Heart right ventricle (tissue), 16 donors: ENCODE data around the gene AGFG1. TPM values are rescaled to one million over a fixed set of nuclear protein-coding genes. Genes with fewer than 3 reads are reported as not detected.
"Not testable (repeated sequence)": the region's sequence is repeated elsewhere in the genome, so short reads cannot be mapped to it uniquely, and the experiment has no call there.

ENCODE experiments used
- ATAC-seq, 8 donors: fragments of 200-7000 bp; cut with Tn5 transposase; one replicate each; pipeline ENCODE4 v1.9.1; 2020; ENCODE audit warnings: mild to moderate bottlenecking in 8 of 8, moderate library complexity in 8 of 8, moderate number of reproducible peaks in 1 of 8
- DNase-seq, 2 donors: peaks; one replicate each; pipeline ENCODE4 v3.0.0-alpha.2; 2020
- H3K27ac ChIP-seq, 10 donors: fragments of 200-600 bp; sonication (generic) in 2 of 10; one replicate each; pipeline versions ENCODE4 v1.5.0 to v1.8.0; 2020 to 2022; ENCODE audit warnings: mild to moderate bottlenecking in 3 of 10
- H3K27me3 ChIP-seq, 7 donors: fragments of 200-600 bp; one replicate each; pipeline ENCODE4 v1.8.0; 2021 to 2022; ENCODE audit warnings: mild to moderate bottlenecking in 2 of 7
- H3K36me3 ChIP-seq, 9 donors: fragments of 200-600 bp; sonication (generic) in 1 of 9; one replicate each; pipeline versions ENCODE4 v1.5.0 to v1.8.0; 2020 to 2022; ENCODE audit warnings: mild to moderate bottlenecking in 2 of 9
- H3K4me1 ChIP-seq, 9 donors: fragments of 200-600 bp; sonication (generic) in 1 of 9; one replicate each; pipeline versions ENCODE4 v1.5.0 to v1.8.0; 2020 to 2022; ENCODE audit warnings: mild to moderate bottlenecking in 4 of 9
- H3K4me3 ChIP-seq, 10 donors: fragments of 200-600 bp; sonication (generic) in 2 of 10; one replicate each; pipeline versions ENCODE4 v1.5.0 to v1.8.0; 2020 to 2022; ENCODE audit warnings: mild to moderate bottlenecking in 7 of 10, moderate library complexity in 2 of 10
- H3K9me3 ChIP-seq, 11 donors: fragments of 200-600 bp in 10 of 11; sonication (generic) in 2 of 11; one replicate each; pipeline versions ENCODE4 v1.5.0 to v1.8.0; 2013 to 2022; ENCODE audit warnings: mild to moderate bottlenecking in 2 of 11, control low read depth in 1 of 11, moderate library complexity in 1 of 11
- WGBS, 2 donors: extraction: QIAGEN DNeasy Blood & Tissue Kit; methylation state at CpG; one replicate each; pipeline ENCODE4 v1.1.7; 2013; ENCODE audit warnings: inconsistent platforms in 1 of 2; 5-methylcytosine and 5-hydroxymethylcytosine counted together
- intact Hi-C, 10 donors: fragments of 100-400 bp; cut with DNase I; formaldehyde crosslinking; loops; one replicate each; pipeline versions ENCODE4 v1.11.1 to v1.14.2; 2022
- polyA plus RNA-seq, 2 donors: library from polyadenylated mRNA; stranded (reverse); fragments of 200-250 nt; gene quantifications; one replicate each; pipeline ENCODE4 v1.2.3, GENCODE V29; 2013
- total RNA-seq, 10 donors: library from RNA; stranded (reverse); fragmentation: NEBNext Ultra II Directional in 3 of 10; extraction: Animal tissue kit (Norgen Biotek cat#: 25700) in 3 of 10; gene quantifications; one replicate each; pipeline versions ENCODE4 v1.2.1 to v1.2.4, GENCODE V29; 2021 to 2023
- TF ChIP-seq, protein P1 (sequence below), 9 donors: fragments of 200-600 bp; sonication (generic) in 2 of 9; IDR thresholded peaks; one replicate each; pipeline versions ENCODE4 v1.5.0 to v1.8.0; 2021 to 2022; ENCODE audit warnings: antibody characterized with exemption in 9 of 9, mild to moderate bottlenecking in 5 of 9, moderate library complexity in 1 of 9
- donor health status: Arrhythmogenic right ventricular cardiomyopathy.
- donor health status: ischemic (EF 13 %, LVEDD 7.1; RV severe dilation, severe dysfunction).
- donor health status: healthy with polysubstance abuse.
- donor health status: DM: no; HTN: yes; CAD: no.
- donor health status: DM: no; HTN: no; CAD: no.
- donor health status: ischemic (EF 25% LVEDD 6.9; RV normal size, moderate dysfunction).
- donor health status: ischemic (EF 25% LVEDD 5.7; RV mildly dilated, moderate dysfunction).
- donor health status: healthy.
- donor health status: DM: yes; HTN: yes; CAD: no.
- donor health status: Ischemic cardiomyopathy.
- donor health status: ischemic (EF 35%, LVEDD 5.7; RV mildly dilated, moderate dysfunction).
- donor health status: nonischemic (EF 11% LVEDD 7.7; RV severe dilation, severe dysfunction).
- donor health status: DM: yes; HTN: yes; CAD: no.
- donor health status: PGD.
- donor health status: ischemic (EF 29% LVEDD 5.4; RV normal size, mild dysfunction).
- donor health status: nonischemic (EF 23%, LVEDD 6.1; RV moderate dilation, normal function).

The AGFG1 gene
- total and polyA plus RNA-seq, 12 donors = 14.1 to 77.9 (median 57.5) TPM

DNA sequence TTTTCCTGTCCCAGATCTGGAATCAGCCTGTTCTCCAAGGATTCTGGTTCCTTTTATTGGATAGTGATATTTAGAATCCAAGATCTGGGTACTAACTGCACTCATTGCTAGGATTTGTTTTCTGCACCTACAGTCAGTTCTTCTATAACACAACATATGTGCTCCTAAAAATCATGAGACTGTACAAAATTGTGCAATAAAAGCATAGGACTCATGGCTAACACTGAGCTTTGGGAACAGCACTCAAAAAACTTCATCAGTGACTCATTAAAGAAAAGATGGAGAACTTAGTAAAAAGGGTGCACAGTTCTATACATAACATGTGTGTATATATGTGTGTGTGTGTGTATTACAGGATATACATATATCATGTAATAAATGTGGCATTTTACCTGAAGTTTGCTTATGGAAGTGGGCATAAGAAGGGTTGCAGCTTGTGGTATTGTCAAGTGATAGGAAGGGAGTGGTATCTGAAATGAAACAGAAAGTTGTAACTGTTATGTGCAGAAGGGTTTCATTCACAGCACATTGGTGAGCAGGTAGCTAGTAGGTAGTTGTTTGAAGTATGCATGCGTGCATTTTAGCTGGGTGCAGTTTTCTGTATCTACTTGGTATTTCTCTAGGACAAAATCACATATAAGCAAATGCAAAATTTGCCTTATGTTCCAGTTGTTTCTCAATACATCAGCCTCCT, 120.9 kb downstream of the AGFG1 start:
- WGBS, 2 donors = 91 to 96% methylated on average over 1 of the region's 1 CpG
- Histone ChIP-seq H3K9me3 (peaks cover 0 to 14% (median 3%) of the 10 kb centered on the region in 11 donors), H3K4me3 (no peak overlapping the region), H3K27ac (no peak overlapping the region), H3K36me3 (no peaks in the 10 kb centered on the region), H3K4me1 (no peaks in the 10 kb centered on the region), H3K27me3 (peaks cover 0 to 10% (median 0%) of the 10 kb centered on the region in 7 donors)
- TF ChIP-seq, protein P1, sequence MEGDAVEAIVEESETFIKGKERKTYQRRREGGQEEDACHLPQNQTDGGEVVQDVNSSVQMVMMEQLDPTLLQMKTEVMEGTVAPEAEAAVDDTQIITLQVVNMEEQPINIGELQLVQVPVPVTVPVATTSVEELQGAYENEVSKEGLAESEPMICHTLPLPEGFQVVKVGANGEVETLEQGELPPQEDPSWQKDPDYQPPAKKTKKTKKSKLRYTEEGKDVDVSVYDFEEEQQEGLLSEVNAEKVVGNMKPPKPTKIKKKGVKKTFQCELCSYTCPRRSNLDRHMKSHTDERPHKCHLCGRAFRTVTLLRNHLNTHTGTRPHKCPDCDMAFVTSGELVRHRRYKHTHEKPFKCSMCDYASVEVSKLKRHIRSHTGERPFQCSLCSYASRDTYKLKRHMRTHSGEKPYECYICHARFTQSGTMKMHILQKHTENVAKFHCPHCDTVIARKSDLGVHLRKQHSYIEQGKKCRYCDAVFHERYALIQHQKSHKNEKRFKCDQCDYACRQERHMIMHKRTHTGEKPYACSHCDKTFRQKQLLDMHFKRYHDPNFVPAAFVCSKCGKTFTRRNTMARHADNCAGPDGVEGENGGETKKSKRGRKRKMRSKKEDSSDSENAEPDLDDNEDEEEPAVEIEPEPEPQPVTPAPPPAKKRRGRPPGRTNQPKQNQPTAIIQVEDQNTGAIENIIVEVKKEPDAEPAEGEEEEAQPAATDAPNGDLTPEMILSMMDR (IDR thresholded peaks at IDR 0.05) = no peak
- ATAC-seq = no peak
- DNase-seq = no peak
- intact Hi-C loops = no loop called here

DNA sequence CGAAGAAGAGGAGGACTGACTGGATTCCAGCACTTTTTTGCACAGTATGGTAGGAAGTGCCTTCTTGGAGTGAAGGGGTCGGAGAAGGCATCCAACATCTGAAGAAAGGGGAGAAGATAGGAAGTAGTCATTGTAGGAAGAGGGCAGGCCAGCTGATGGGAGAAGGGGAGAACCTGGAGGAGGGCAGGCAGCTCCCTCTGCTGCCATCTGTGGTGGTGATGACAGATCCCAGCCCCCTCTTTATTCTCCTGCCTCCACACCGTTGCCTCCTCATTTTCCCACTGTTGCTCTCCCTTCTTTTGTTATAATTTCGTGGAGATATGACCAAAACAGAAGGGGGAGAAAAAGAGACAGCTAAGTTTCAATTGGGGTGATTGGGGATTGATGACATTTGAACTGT, 123.8 kb downstream of the AGFG1 start:
- Histone ChIP-seq H3K4me3 (no peak overlapping the region), H3K9me3 (no peaks in the 10 kb centered on the region), H3K36me3 (no peaks in the 10 kb centered on the region), H3K4me1 (no peaks in the 10 kb centered on the region), H3K27ac (no peak overlapping the region), H3K27me3 (peaks cover 0 to 10% (median 0%) of the 10 kb centered on the region in 7 donors)
- no peak for ATAC-seq
- intact Hi-C loops = no loop called here
- TF ChIP-seq, protein P1 (IDR thresholded peaks at IDR 0.05) = no peak
- 46 to 58% methylated on average over 4 of the region's 4 CpGs for WGBS, 2 donors
- no peak for DNase-seq

DNA sequence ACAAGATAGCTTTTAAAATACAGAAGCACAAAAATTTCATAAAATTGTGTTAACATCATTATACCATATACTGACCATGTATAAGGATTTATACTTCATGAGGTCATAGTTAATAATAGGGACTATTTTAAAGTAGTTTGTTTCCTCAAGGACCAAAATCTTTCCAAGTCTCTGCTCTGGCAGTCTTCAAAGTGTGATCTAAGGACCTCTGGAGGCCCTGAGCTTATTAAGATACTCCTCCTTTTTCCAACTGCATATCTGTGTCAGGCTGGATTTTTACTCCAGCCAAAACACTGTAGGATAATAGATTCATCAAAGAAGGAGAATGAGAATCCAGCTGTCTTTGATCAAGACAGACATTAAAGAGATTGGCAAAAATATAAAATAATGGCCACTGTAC, 125.1 kb downstream of the AGFG1 start:
- Histone ChIP-seq H3K36me3 (no peaks in the 10 kb centered on the region), H3K4me1 (no peaks in the 10 kb centered on the region), H3K4me3 (no peak overlapping the region), H3K9me3 (no peaks in the 10 kb centered on the region), H3K27ac (no peak overlapping the region), H3K27me3 (peaks cover 0 to 7% (median 0%) of the 10 kb centered on the region in 7 donors)
- peak in 1 of 8 donors; percentile 28 for ATAC-seq
- intact Hi-C loops = no loop called here
- TF ChIP-seq, protein P1 (IDR thresholded peaks at IDR 0.05) = no peak
- no peak for DNase-seq

DNA sequence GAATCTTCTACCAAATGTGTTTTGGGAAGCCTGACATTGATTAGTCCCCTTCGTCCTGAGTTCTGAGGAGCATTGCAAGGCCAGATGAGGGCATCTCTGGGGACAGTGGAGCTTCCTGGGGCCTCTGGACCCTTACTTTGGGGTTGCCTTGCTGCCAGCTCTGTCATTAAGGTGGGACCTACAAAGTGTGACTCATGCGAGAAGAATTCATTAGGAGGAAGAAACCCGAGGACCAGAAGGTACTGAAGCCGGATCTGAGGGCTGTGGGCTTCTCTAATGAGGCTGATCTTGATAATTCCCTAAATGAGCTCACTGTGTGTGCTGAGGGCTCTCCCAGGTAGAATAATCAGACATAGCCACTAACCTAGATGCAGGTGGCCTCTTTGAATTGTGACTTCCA, 126.0 kb downstream of the AGFG1 start:
- intact Hi-C loops = no loop called here
- DNase-seq (no peak), ATAC-seq (no peak)
- H3K27ac ChIP-seq = no peak overlapping the region
- WGBS, 2 donors = 55 to 57% methylated on average over 4 of the region's 4 CpGs
- H3K4me1 ChIP-seq = no peaks in the 10 kb centered on the region
- H3K36me3 ChIP-seq = no peaks in the 10 kb centered on the region
- H3K4me3 ChIP-seq = no peak overlapping the region
- peaks cover 0 to 7% (median 0%) of the 10 kb centered on the region in 7 donors for H3K27me3 ChIP-seq
- H3K9me3 ChIP-seq = no peaks in the 10 kb centered on the region
- TF ChIP-seq, protein P1 (IDR thresholded peaks at IDR 0.05) = no peak

DNA sequence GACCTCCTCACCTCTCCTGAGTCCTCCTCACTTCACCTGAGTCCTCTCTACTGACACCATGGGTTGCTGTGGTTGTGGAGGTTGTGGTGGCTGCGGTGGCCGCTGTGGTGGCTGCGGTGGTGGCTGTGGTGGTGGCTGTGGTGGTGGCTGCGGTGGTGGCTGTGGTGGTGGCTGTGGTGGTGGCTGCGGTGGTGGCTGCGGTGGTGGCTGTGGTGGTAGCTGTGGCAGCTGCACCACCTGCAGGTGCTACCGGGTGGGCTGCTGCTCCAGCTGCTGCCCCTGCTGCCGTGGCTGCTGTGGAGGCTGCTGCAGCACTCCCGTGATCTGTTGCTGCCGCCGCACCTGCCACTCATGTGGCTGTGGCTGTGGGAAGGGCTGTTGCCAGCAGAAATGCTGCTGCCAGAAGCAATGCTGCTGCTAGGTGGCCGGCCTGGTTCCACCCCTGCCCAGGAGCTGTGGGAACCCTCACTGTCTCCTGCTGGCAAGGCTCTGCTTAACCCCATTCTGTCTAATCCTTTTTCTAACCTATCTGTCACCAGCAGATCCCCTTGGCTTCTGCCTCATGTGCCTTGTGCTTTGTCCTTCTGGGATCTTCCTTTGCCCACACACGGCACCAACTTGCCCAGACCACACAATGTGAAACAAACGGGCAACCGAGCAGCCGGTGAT, 127.0 kb downstream of the AGFG1 start, which contains the start of gene SCYGR2:
TSS of gene SCYGR2 (plus strand) at position 59 of the 669 bp plus-strand sequence. CDS start at position 59, 0 bp downstream.
- WGBS, 2 donors = 78 to 87% methylated on average over 15 to 16 of the region's 16 CpGs
- H3K36me3 ChIP-seq, ATAC-seq, H3K27me3 ChIP-seq, H3K9me3 ChIP-seq, intact Hi-C loops, H3K4me1 ChIP-seq, H3K27ac ChIP-seq, DNase-seq, H3K4me3 ChIP-seq: not testable (repeated sequence)
